SK-N-SH (cell line): Measurements from ENCODE around the gene TMEM51. TPM values are rescaled to one million over a fixed set of nuclear protein-coding genes. Genes with fewer than 3 reads are reported as not detected.

ENCODE experiments used
- CTCF ChIA-PET: fragments of 300-600, 350-600 bp; formaldehyde crosslinking; extraction: SDS; loops from one replicate; lab custom pipeline; 2021; lab: Yijun Ruan, JAX
- POLR2A ChIA-PET: fragments of 350-600 bp; sonication (Branson Sonifier 250); formaldehyde crosslinking; extraction: SDS; loops from one replicate; lab custom pipeline; 2020; ENCODE audit warnings: antibody characterized with exemption, inconsistent platforms; lab: Yijun Ruan, JAX
- DNase-seq: peaks from one replicate; pipeline ENCODE4 v3.0.0; 2012
- H2AFZ ChIP-seq: fragments of 200-600 bp; sonication (generic); 2 replicates; pipeline ENCODE4 v1.8.1; 2016; ENCODE audit warnings: antibody characterized with exemption, mild to moderate bottlenecking, low read depth
- H3F3A ChIP-seq: fragments of 200-600 bp; sonication (generic); replicated peaks from 2 replicates; pipeline ENCODE3; 2016; ENCODE audit warnings: antibody characterized with exemption, mild to moderate bottlenecking; ENCODE audit not compliant: insufficient read depth
- H3K27ac ChIP-seq, 2 experiments: fragments of 200-500 bp in 1 of 2; fragments of 200-600 bp in 1 of 2; sonication (Bioruptor generic) in 1 of 2; sonication (generic), shearing (Covaris generic) in 1 of 2; 2 replicates each; pipeline versions ENCODE4 v1.5.1 to v1.6.1; 2014 to 2016; ENCODE audit warnings: low read depth in 2 of 2, inconsistent platforms in 1 of 2, low read length in 1 of 2, mild to moderate bottlenecking in 1 of 2, mixed read lengths in 1 of 2
- H3K27me3 ChIP-seq: fragments of 200-600 bp; sonication (generic), shearing (Covaris generic); 2 replicates; pipeline ENCODE4 v1.6.1; 2016; ENCODE audit warnings: mixed run types; ENCODE audit not compliant: insufficient read depth
- H3K36me3 ChIP-seq, 2 experiments: fragments of 200-500 bp in 1 of 2; fragments of 200-600 bp in 1 of 2; sonication (Bioruptor generic) in 1 of 2; sonication (generic) in 1 of 2; replicated peaks in 1 of 2; 2 replicates each; pipeline versions ENCODE3 to v1.5.1; 2014 to 2016; ENCODE audit warnings: low read length in 1 of 2, mild to moderate bottlenecking in 1 of 2; ENCODE audit not compliant: insufficient read depth in 2 of 2, control insufficient read depth in 1 of 2
- H3K4me1 ChIP-seq, 2 experiments: fragments of 200-500 bp in 1 of 2; fragments of 200-600 bp in 1 of 2; sonication (Bioruptor generic) in 1 of 2; sonication (generic), shearing (Covaris generic) in 1 of 2; 2 replicates each; pipeline versions ENCODE4 v1.5.1 to v1.6.1; 2014 to 2016; ENCODE audit warnings: low read depth in 1 of 2, low read length in 1 of 2, mixed run types in 1 of 2; ENCODE audit not compliant: insufficient read depth in 2 of 2, control insufficient read depth in 1 of 2
- H3K4me2 ChIP-seq: fragments of 200-600 bp; sonication (generic), shearing (Covaris generic); 2 replicates; pipeline ENCODE4 v1.6.1; 2017; ENCODE audit warnings: mixed run types
- H3K4me3 ChIP-seq, 2 experiments: fragments of 200-500 bp in 1 of 2; fragments of 200-600 bp in 1 of 2; sonication (Bioruptor generic) in 1 of 2; sonication (generic), shearing (Covaris generic) in 1 of 2; 2 replicates each; pipeline versions ENCODE4 v1.5.1 to v1.8.1; 2014 to 2016; ENCODE audit warnings: low read depth in 2 of 2, inconsistent platforms in 1 of 2, low read length in 1 of 2, mild to moderate bottlenecking in 1 of 2, mixed read lengths in 1 of 2, moderate library complexity in 1 of 2
- H3K79me2 ChIP-seq: fragments of 200-600 bp; sonication (generic); 2 replicates; pipeline ENCODE4 v1.8.1; 2017; ENCODE audit warnings: mild to moderate bottlenecking; ENCODE audit not compliant: insufficient read depth
- H3K9ac ChIP-seq: fragments of 200-600 bp; sonication (generic); 2 replicates; pipeline ENCODE4 v1.6.1; 2017; ENCODE audit warnings: mixed run types
- H3K9me2 ChIP-seq: fragments of 200-600 bp; sonication (generic); 2 replicates; pipeline ENCODE4 v1.6.1; 2017; ENCODE audit warnings: mixed run types
- H3K9me3 ChIP-seq: fragments of 200-600 bp; sonication (generic); 2 replicates; pipeline ENCODE4 v1.6.1; 2017; ENCODE audit warnings: mixed run types, mild to moderate bottlenecking, moderate library complexity
- H4K20me1 ChIP-seq: fragments of 200-600 bp; sonication (generic); 2 replicates; pipeline ENCODE4 v1.6.1; 2017; ENCODE audit warnings: mild to moderate bottlenecking, mixed run types; ENCODE audit not compliant: insufficient read depth
- EP300 ChIP-seq, 2 experiments: IDR thresholded peaks; 2 replicates each; pipeline versions ENCODE4 v1.4.0 to v1.6.1; 2012; ENCODE audit warnings: borderline replicate concordance in 1 of 2, low read depth in 1 of 2, low read length in 1 of 2
- EZH2phosphoT487 ChIP-seq: fragments of 200-600 bp; sonication (generic); IDR thresholded peaks from 2 replicates; pipeline ENCODE4 v1.6.1; 2017; ENCODE audit warnings: low read depth, mixed run types, mild to moderate bottlenecking, antibody characterized with exemption, moderate library complexity, borderline replicate concordance
- FOXM1 ChIP-seq: IDR thresholded peaks from 2 replicates; pipeline ENCODE4 v1.4.0; 2012; ENCODE audit warnings: low read depth, mild to moderate bottlenecking
- GABPA ChIP-seq: IDR thresholded peaks from 2 replicates; pipeline ENCODE4 v1.4.0; 2012; ENCODE audit warnings: low read depth, mild to moderate bottlenecking
- MAX ChIP-seq: IDR thresholded peaks from 2 replicates; pipeline ENCODE4 v1.4.0; 2012; ENCODE audit warnings: low read depth
- PBX3 ChIP-seq: IDR thresholded peaks from 2 replicates; pipeline ENCODE4; 2012
- RAD21 ChIP-seq: IDR thresholded peaks from 2 replicates; pipeline ENCODE4 v1.6.1; 2012; ENCODE audit warnings: mild to moderate bottlenecking, low read length
- REST ChIP-seq: IDR thresholded peaks from 2 replicates; pipeline ENCODE4 v1.6.1; 2012; ENCODE audit warnings: mild to moderate bottlenecking, low read depth, low read length, moderate library complexity
- RXRA ChIP-seq: IDR thresholded peaks from 2 replicates; pipeline ENCODE4 v1.4.0; 2012; ENCODE audit warnings: low read depth, mild to moderate bottlenecking, borderline replicate concordance
- SIN3A ChIP-seq: IDR thresholded peaks from 2 replicates; pipeline ENCODE4 v1.6.1; 2012; ENCODE audit warnings: low read depth, mild to moderate bottlenecking, low read length, moderate library complexity, borderline replicate concordance
- TAF1 ChIP-seq: IDR thresholded peaks from 2 replicates; pipeline ENCODE4 v1.6.1; 2012; ENCODE audit warnings: low read depth, mild to moderate bottlenecking, low read length, moderate library complexity, borderline replicate concordance
- TEAD4 ChIP-seq: IDR thresholded peaks from 2 replicates; pipeline ENCODE4 v1.4.0; 2012; ENCODE audit warnings: mild to moderate bottlenecking, borderline replicate concordance; ENCODE audit not compliant: insufficient read depth
- USF2 ChIP-seq: fragments of 150-350 bp; IDR thresholded peaks from 2 replicates; pipeline ENCODE4 v1.6.1; 2017; ENCODE audit warnings: antibody characterized with exemption, low read length, low read depth, borderline replicate concordance
- YY1 ChIP-seq: IDR thresholded peaks from 2 replicates; pipeline ENCODE4 v1.4.0; 2012; ENCODE audit warnings: low read depth, mild to moderate bottlenecking
- WGBS: methylation state at CpG from one replicate; pipeline ENCODE4 v1.1.6; 2017; ENCODE audit warnings: low lambda C conversion rate; 5-methylcytosine and 5-hydroxymethylcytosine counted together
- polyA plus RNA-seq, 3 experiments: library from polyadenylated mRNA; depleted of rRNA; stranded (reverse); fragments of >200 nt; gene quantifications; 2 replicates each; pipeline ENCODE4 v1.2.3, GENCODE V29; 2012
- TF ChIP-seq, protein P1 (sequence below): IDR thresholded peaks from 2 replicates; pipeline ENCODE4 v1.4.0; 2012; ENCODE audit warnings: low read depth, borderline replicate concordance
- TF ChIP-seq, protein P2 (sequence below): fragments of 200-600 bp; sonication (generic); IDR thresholded peaks from 2 replicates; pipeline ENCODE4 v1.6.1; 2017; ENCODE audit warnings: antibody characterized with exemption, mild to moderate bottlenecking, moderate library complexity

Gene TMEM51
- polyA plus RNA-seq, 1 of the 3 experiments (the other 2 are of a cell fraction): 25.6 TPM

GRCh38 chr1:15114884-15115283 lies 38.7 kb upstream of the TMEM51 start:
- H3K4me2 ChIP-seq: no peak overlapping the region
- no peaks in the 10 kb centered on the region for H3K9me3 ChIP-seq
- WGBS: 87% methylated on average over 8 of the region's 13 CpGs
- no peaks in the 10 kb centered on the region for H4K20me1 ChIP-seq
- no peak overlapping the region for H3K4me3 ChIP-seq
- no peaks in the 10 kb centered on the region for H3F3A ChIP-seq
- TF ChIP-seq REST: no peak
- TF ChIP-seq MAX: no peak
- TF ChIP-seq, protein P1, sequence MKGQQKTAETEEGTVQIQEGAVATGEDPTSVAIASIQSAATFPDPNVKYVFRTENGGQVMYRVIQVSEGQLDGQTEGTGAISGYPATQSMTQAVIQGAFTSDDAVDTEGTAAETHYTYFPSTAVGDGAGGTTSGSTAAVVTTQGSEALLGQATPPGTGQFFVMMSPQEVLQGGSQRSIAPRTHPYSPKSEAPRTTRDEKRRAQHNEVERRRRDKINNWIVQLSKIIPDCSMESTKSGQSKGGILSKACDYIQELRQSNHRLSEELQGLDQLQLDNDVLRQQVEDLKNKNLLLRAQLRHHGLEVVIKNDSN: no peak
- TF ChIP-seq, protein P2, sequence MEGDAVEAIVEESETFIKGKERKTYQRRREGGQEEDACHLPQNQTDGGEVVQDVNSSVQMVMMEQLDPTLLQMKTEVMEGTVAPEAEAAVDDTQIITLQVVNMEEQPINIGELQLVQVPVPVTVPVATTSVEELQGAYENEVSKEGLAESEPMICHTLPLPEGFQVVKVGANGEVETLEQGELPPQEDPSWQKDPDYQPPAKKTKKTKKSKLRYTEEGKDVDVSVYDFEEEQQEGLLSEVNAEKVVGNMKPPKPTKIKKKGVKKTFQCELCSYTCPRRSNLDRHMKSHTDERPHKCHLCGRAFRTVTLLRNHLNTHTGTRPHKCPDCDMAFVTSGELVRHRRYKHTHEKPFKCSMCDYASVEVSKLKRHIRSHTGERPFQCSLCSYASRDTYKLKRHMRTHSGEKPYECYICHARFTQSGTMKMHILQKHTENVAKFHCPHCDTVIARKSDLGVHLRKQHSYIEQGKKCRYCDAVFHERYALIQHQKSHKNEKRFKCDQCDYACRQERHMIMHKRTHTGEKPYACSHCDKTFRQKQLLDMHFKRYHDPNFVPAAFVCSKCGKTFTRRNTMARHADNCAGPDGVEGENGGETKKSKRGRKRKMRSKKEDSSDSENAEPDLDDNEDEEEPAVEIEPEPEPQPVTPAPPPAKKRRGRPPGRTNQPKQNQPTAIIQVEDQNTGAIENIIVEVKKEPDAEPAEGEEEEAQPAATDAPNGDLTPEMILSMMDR: no peak
- no peak for TF ChIP-seq PBX3
- TF ChIP-seq YY1: no peak
- no peak for TF ChIP-seq TAF1
- TF ChIP-seq SIN3A: no peak
- TF ChIP-seq TEAD4: no peak
- TF ChIP-seq GABPA: no peak
- TF ChIP-seq RAD21: no peak
- TF ChIP-seq USF2: no peak
- TF ChIP-seq FOXM1: no peak
- no peak for TF ChIP-seq EP300 (IDR thresholded peaks at IDR 0.05; ENCODE audit: borderline replicate concordance in 1 of 2, low read depth in 1 of 2, low read length in 1 of 2)
- TF ChIP-seq RXRA: no peak
- no peak for TF ChIP-seq EZH2phosphoT487
- TF ChIP-seq, all 33 proteins: peak for 0
- Histone ChIP-seq H3K79me2 (no peaks in the 10 kb centered on the region), H3K9ac (no peak overlapping the region), H3K36me3 (no peaks in the 10 kb centered on the region), H3K27me3 (no peaks in the 10 kb centered on the region), H3K27ac (no peak overlapping the region), H2AFZ (no peak overlapping the region), H3K9me2 (no peaks in the 10 kb centered on the region), H3K4me1 (peaks cover 0 to 15% of the 10 kb centered on the region in 2 experiments; a peak in 2 of 4 replicates)
- CTCF ChIA-PET: interaction anchor here (1.2 to 1.9 kb wide), 3 partner anchors 13 to 15 kb away, joined by 3 to 8 read pairs (median 7); no protein-coding TSS in a partner anchor
- POLR2A ChIA-PET: no interaction called here
- no peak for DNase-seq
